Measurements from ENCODE around the gene RAB40B. TPM values are rescaled to one million over a fixed set of nuclear protein-coding genes. Genes with fewer than 3 reads are reported as not detected.

Gene RAB40B
- total and polyA plus RNA-seq, 8 donors: 6.8 to 25.7 (median 19.5) TPM

GRCh38 chr17:82740906-82741759 lies 42.6 kb upstream of the RAB40B start:
- DNase-seq: peak in 1 of 4 donors; percentile 13
- H3K4me1 ChIP-seq: peaks cover 0 to under 1% of the 10 kb centered on the region in 2 donors
- TF ChIP-seq CTCF (IDR thresholded peaks at IDR 0.05): no peak
- H3K27ac ChIP-seq: no peak overlapping the region
- no peak overlapping the region for H3K4me3 ChIP-seq
- H3K27me3 ChIP-seq: peaks cover 0 to 3% of the 10 kb centered on the region in 2 donors
- peaks cover 0 to 10% of the 10 kb centered on the region in 2 donors for H3K9me3 ChIP-seq
- intact Hi-C loops (cut with DNase I): no loop called here
- H3K36me3 ChIP-seq: peaks cover 0 to 37% of the 10 kb centered on the region in 2 donors
- no peak for ATAC-seq

GRCh38 chr17:82737967-82738877 lies 39.7 kb upstream of the RAB40B start:
- peaks cover 0 to 34% of the 10 kb centered on the region in 2 donors for H3K36me3 ChIP-seq
- DNase-seq (peak in 2 of 4 donors; percentile 63 to 79), ATAC-seq (peak; percentile 62)
- TF ChIP-seq CTCF (IDR thresholded peaks at IDR 0.05): no peak
- peaks cover 3 to 10% of the 10 kb centered on the region in 2 donors for H3K4me1 ChIP-seq
- H3K4me3 ChIP-seq: no peak overlapping the region
- H3K27ac ChIP-seq: no peak overlapping the region
- H3K9me3 ChIP-seq: peaks cover 0 to 7% of the 10 kb centered on the region in 2 donors
- intact Hi-C loops (cut with DNase I): no loop called here
- peaks cover 0 to 16% of the 10 kb centered on the region in 2 donors for H3K27me3 ChIP-seq

- Histone ChIP-seq H3K27me3 (peaks cover 0 to 16% of the 10 kb centered on the region in 2 donors), H3K4me1 (peaks cover 3 to 10% of the 10 kb centered on the region in 2 donors), H3K4me3 (peak overlapping the region in 1 of 2 donors; percentile 55), H3K27ac (no peak overlapping the region), H3K9me3 (peaks cover 0 to 7% of the 10 kb centered on the region in 2 donors), H3K36me3 (peaks cover 0 to 23% of the 10 kb centered on the region in 2 donors)
- ATAC-seq (no peak), DNase-seq (peak in 1 of 4 donors; percentile 71)
- intact Hi-C loops (cut with DNase I): no loop called here
- no peak for TF ChIP-seq CTCF (IDR thresholded peaks at IDR 0.05)
These were observed 38.1 kb upstream of the RAB40B start for GRCh38 chr17:82736511-82737185.

GRCh38 chr17:82734987-82735866 lies 36.7 kb upstream of the RAB40B start, which contains the start of gene FN3K:
Gene FN3K (plus strand): TSS chr17:82735615. CDS start chr17:82735637, 22 bp downstream.
- DNase-seq: peak; percentile 62 to 87 (median 70)

More at GRCh38 chr17:82734987-82735866, 36.7 kb upstream of the RAB40B start, which contains the start of gene FN3K:
- H3K27ac ChIP-seq: peak within 1 kb of the TSS; percentile 48 to 63
- TF ChIP-seq CTCF (IDR thresholded peaks at IDR 0.05): no peak
- peak; percentile 87 for ATAC-seq
- H3K9me3 ChIP-seq: no peaks in the 10 kb centered on the region
- peaks cover 0 to 15% of the 10 kb centered on the region in 2 donors for H3K36me3 ChIP-seq
- intact Hi-C loops (cut with DNase I): no loop called here
- peaks cover 0 to 16% of the 10 kb centered on the region in 2 donors for H3K27me3 ChIP-seq
- H3K4me1 ChIP-seq: peaks cover 3 to 10% of the 10 kb centered on the region in 2 donors
- H3K4me3 ChIP-seq: peak within 1 kb of the TSS; percentile 55 to 67
